Peyer's patch (tissue), 4 donors: Measurements from ENCODE around the gene DCP1A. TPM values are rescaled to one million over a fixed set of nuclear protein-coding genes. Genes with fewer than 3 reads are reported as not detected.

Experiments
- DNase-seq, 3 donors: peaks; one replicate each; pipeline ENCODE4 v3.0.0-alpha.2; 2017 to 2019
- H3K27ac ChIP-seq, 4 donors: fragments of 200-600 bp; sonication (generic); one replicate each; pipeline ENCODE4 v1.5.1; 2016 to 2019
- H3K27me3 ChIP-seq, 2 donors: fragments of 200-600 bp; sonication (generic); one replicate each; pipeline ENCODE4 v1.5.1; 2019
- H3K36me3 ChIP-seq, 3 donors: fragments of 200-600 bp; sonication (generic); one replicate each; pipeline ENCODE4 v1.5.1; 2016 to 2019
- H3K4me1 ChIP-seq, 4 donors: fragments of 200-600 bp; sonication (generic); one replicate each; pipeline ENCODE4 v1.5.1; 2016 to 2019
- H3K4me3 ChIP-seq, 4 donors: fragments of 200-600 bp; sonication (generic); 1 replicate in 3 of 4; 2 replicates in 1 of 4; pipeline ENCODE4 v1.5.1; 2016 to 2019; ENCODE audit warnings: mild to moderate bottlenecking in 1 of 4
- H3K9me3 ChIP-seq, 4 donors: fragments of 200-600 bp; sonication (generic); one replicate each; pipeline ENCODE4 v1.5.1; 2016 to 2019; ENCODE audit warnings: mild to moderate bottlenecking in 1 of 4
- CTCF ChIP-seq, 6 experiments: fragments of 450-650 bp in 4 of 6; fragments of 200-600 bp in 2 of 6; sonication (generic) in 1 of 6; IDR thresholded peaks; one replicate each; pipeline ENCODE4 v1.5.1; 2017 to 2019; ENCODE audit warnings: antibody characterized with exemption in 6 of 6, mild to moderate bottlenecking in 3 of 6, moderate library complexity in 1 of 6
- POLR2A ChIP-seq, 2 donors: fragments of 450-650 bp; IDR thresholded peaks; one replicate each; pipeline ENCODE4 v1.5.1; 2017; ENCODE audit warnings: antibody characterized with exemption in 2 of 2, mild to moderate bottlenecking in 2 of 2, moderate library complexity in 2 of 2
- total RNA-seq, 4 donors: library from RNA; depleted of rRNA; stranded (reverse); fragments of >200 nt; gene quantifications; one replicate each; pipeline ENCODE4 v1.1.0, GENCODE V29; 2016

DCP1A gene
- total RNA-seq, 4 donors from 2014 or later, result 14.0 to 31.4 (median 20.5) TPM

GRCh38 chr3:53261712-53262111 lies 85.6 kb downstream of the DCP1A start:
- Histone ChIP-seq H3K27ac (no peak overlapping the region), H3K36me3 (no peaks in the 10 kb centered on the region), H3K4me3 (no peak overlapping the region), H3K4me1 (no peaks in the 10 kb centered on the region), H3K27me3 (no peaks in the 10 kb centered on the region), H3K9me3 (no peaks in the 10 kb centered on the region)
- no peak for TF ChIP-seq POLR2A (IDR thresholded peaks at IDR 0.05)
- no peak for TF ChIP-seq CTCF (IDR thresholded peaks at IDR 0.05)
- no peak for DNase-seq

- TF ChIP-seq POLR2A (IDR thresholded peaks at IDR 0.05) (no peak), CTCF (IDR thresholded peaks at IDR 0.05) (no peak)
- H3K27ac ChIP-seq, result no peak overlapping the region
- H3K4me1 ChIP-seq, result no peaks in the 10 kb centered on the region
- H3K9me3 ChIP-seq, result no peaks in the 10 kb centered on the region
- H3K36me3 ChIP-seq, result no peaks in the 10 kb centered on the region
- DNase-seq, result no peak
- no peaks in the 10 kb centered on the region for H3K27me3 ChIP-seq
- H3K4me3 ChIP-seq, result no peak overlapping the region
These were observed 87.0 kb downstream of the DCP1A start for GRCh38 chr3:53260286-53260785.

- Histone ChIP-seq H3K27ac (no peak overlapping the region), H3K36me3 (no peaks in the 10 kb centered on the region), H3K4me1 (peaks cover 0 to under 1% (median 0%) of the 10 kb centered on the region in 4 donors), H3K27me3 (no peaks in the 10 kb centered on the region), H3K9me3 (no peaks in the 10 kb centered on the region), H3K4me3 (no peak overlapping the region)
- DNase-seq, result no peak
- TF ChIP-seq POLR2A (IDR thresholded peaks at IDR 0.05) (no peak), CTCF (IDR thresholded peaks at IDR 0.05) (no peak)
These were observed 87.7 kb downstream of the DCP1A start for GRCh38 chr3:53259427-53260259.

GRCh38 chr3:53258600-53259426 lies 88.5 kb downstream of the DCP1A start:
- peaks cover 0 to 8% (median 5%) of the 10 kb centered on the region in 4 donors for H3K4me1 ChIP-seq
- no peaks in the 10 kb centered on the region for H3K27me3 ChIP-seq
- TF ChIP-seq CTCF (IDR thresholded peaks at IDR 0.05), result no peak
- no peaks in the 10 kb centered on the region for H3K9me3 ChIP-seq
- no peak overlapping the region for H3K27ac ChIP-seq
- H3K4me3 ChIP-seq, result no peak overlapping the region
- DNase-seq, result no peak
- no peaks in the 10 kb centered on the region for H3K36me3 ChIP-seq

GRCh38 chr3:53257465-53257864 lies 89.9 kb downstream of the DCP1A start:
- TF ChIP-seq CTCF (IDR thresholded peaks at IDR 0.05), result no peak
- no peak for TF ChIP-seq POLR2A (IDR thresholded peaks at IDR 0.05)
- Histone ChIP-seq H3K4me3 (no peak overlapping the region), H3K36me3 (no peaks in the 10 kb centered on the region), H3K27ac (no peak overlapping the region), H3K4me1 (peaks cover 0 to 13% (median 8%) of the 10 kb centered on the region in 4 donors), H3K27me3 (no peaks in the 10 kb centered on the region), H3K9me3 (no peaks in the 10 kb centered on the region)
- no peak for DNase-seq
